GM21619 (cell line): Measurements from ENCODE around the gene NUP210.

Experiments used
- ATAC-seq: cut with Tn5 transposase; IDR thresholded peaks from one replicate; pipeline ENCODE4 v1.9.1; 2021; ENCODE audit not compliant: unreplicated experiment

NUP210 gene

DNA sequence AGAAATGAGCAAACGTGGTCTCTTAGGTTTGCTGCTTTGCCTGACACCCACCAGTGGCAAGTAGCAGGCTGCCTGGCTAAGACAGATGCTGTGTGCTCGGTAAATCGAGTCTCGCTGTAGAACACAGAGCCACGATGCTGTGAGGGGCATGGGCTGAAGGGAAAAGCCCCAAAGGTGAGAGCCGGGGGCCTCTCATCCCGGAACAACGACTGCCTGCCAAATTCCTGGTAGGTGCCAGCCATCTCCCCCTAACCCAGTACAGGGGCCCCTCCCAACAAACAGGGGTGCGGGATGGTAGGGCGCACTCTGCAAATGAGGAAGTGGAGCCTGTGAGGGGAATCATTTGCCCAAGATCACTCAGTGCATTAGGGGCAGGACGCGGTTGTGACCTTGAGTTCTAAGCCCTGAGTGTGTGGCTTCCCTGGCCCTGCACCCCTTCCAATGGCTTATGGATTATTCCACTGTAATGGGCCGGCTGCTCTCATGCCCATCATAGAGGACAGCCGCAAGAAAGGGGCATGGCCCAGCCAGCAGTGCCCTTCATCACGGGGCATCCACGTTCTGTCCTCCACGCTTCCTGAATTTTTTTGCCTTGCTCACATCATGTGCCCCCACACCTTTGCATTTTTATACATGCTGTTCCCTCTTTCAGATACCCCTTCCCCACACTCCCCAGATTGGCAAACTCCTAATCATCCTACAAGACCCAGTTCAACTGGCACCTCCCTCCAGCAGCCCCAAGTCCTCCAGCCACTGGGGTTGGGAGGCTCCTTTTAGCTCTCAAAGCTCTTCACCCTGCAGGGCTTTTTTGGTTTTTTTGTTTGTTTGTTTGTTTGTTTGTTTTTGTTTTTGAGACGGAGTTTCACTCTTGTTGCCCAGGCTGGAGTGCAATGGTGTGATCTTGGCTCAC lies 125.4 kb downstream of the NUP210 start:
- ATAC-seq, result no peak

GRCh38 chr3:13292375-13292774 lies 127.7 kb downstream of the NUP210 start:
- no peak for ATAC-seq

DNA sequence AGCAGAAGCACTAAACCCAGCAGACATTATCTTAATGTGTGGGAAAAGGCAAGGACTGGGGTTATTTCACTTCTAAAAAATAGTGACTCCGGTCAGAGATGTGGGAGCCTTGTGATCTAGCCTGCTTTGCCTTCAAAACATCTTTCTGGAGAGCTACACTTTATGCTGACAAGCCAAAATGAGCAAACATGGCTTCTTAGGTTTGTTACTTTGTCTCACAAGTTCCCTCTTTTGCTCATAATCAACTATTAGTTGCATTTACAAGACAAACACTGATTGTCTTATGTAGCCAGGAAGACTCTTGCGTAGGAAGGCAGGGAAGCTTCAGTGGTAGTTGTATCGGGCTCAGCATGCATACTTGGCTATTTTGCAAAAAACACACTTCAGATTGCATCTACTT lies 129.2 kb downstream of the NUP210 start:
- no peak for ATAC-seq

GRCh38 chr3:13289771-13290285 lies 130.3 kb downstream of the NUP210 start:
- no peak for ATAC-seq

- no peak for ATAC-seq
These were observed 131.1 kb downstream of the NUP210 start for GRCh38 chr3:13288732-13289718.

DNA sequence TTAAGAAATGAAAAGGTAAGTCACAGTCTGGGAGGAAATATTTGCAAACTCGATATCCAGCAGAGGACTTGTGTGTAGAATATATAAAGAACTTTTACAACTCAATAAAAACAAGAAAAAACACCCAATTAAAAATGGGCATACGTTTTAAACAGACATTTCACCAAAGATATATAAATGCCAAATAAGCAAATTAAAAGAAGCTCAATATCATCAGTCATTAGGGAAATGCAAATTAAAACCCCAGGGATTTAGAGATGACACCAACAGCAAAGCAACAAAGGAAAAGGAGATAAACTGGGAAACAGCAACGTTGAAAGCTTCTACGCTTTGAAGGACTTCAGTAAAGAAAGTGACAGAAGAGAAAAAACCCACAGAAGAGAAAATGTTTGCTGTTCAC lies 132.3 kb downstream of the NUP210 start:
- ATAC-seq, result no peak

DNA sequence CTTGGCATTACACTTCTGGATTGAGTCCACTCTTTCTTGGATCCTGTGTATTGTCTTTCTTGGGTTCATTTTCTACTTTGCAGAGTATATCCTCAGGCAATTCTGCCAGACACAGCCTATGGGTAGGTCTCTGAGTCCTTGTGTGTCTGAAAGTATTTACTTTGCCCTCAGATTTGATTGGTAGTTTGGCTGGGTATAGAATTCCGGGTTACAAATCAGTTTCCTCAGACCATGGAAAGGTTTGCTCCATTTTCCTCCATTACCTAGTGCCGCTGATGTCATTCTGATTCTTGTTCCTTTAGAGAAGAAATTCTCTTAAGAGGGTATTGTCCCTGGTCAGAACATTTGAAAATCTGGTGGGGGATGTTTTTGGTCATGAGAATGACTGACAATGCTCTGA lies 133.2 kb downstream of the NUP210 start:
- ATAC-seq, result no peak

- ATAC-seq, result no peak
These were observed 135.0 kb downstream of the NUP210 start for GRCh38 chr3:13285007-13285567.

DNA sequence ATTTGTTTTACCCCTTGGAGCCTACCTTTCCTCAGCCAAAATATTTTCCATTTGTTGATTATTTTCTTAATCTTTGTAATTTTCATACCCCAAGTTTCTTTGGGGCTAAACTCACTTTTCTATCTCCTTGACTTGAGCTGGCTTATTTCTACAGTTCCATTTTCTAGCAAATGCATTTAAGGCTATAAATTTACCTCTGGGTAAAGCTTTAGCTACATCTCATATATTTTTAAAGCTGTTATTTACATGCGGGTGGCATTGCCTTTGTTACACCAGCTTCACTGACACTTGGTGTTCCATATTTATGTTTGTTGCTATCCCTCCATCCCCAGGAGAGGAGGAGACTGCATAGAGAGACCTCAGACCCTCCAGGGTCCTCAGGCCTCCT lies 136.3 kb downstream of the NUP210 start:
- ATAC-seq, result no peak

- no peak for ATAC-seq
These were observed 136.9 kb downstream of the NUP210 start for GRCh38 chr3:13282986-13283876.

- ATAC-seq, result no peak
These were observed 137.7 kb downstream of the NUP210 start for GRCh38 chr3:13282358-13282985.

DNA sequence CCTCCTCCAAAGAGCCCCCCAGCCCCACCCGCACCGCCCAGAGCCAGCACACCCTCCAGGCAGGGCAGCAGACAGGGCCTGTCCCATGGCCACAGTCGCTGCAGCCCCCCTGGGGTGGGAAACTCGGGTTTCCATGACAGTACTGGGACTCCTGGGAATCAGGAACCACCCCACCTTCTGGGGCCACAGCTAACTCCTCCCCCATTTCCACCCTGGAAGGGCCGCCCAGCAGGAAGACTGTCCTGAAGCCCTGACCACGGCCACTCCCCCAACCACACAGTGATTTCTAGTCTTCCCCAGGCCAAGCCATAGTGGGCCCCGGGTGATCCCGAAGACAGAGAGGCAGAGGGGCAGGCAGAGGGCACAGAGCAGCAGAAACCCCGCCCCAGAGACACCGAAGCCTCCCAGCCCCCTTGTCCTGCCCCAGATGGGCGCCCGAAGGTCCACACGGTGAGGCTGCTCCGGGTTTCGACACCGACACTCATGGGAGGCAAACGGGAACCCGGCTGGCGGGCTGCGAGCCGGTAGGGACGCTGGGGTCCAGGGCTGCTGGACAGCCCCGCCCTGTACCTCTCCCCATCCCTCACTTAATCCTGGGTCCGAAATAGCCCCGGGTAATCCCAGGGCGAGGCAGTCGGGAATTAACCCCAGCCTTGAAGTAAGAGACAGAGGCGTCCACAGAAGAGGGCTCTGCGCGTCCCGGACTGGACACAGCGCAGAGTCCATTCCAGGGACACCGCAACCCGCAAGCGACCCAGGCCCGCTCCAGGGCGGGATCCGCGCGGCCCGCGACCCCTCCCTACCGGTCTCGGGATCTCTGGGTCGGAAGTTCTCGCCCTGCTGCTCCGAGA lies 138.4 kb downstream of the NUP210 start:
- ATAC-seq, result no peak

DNA sequence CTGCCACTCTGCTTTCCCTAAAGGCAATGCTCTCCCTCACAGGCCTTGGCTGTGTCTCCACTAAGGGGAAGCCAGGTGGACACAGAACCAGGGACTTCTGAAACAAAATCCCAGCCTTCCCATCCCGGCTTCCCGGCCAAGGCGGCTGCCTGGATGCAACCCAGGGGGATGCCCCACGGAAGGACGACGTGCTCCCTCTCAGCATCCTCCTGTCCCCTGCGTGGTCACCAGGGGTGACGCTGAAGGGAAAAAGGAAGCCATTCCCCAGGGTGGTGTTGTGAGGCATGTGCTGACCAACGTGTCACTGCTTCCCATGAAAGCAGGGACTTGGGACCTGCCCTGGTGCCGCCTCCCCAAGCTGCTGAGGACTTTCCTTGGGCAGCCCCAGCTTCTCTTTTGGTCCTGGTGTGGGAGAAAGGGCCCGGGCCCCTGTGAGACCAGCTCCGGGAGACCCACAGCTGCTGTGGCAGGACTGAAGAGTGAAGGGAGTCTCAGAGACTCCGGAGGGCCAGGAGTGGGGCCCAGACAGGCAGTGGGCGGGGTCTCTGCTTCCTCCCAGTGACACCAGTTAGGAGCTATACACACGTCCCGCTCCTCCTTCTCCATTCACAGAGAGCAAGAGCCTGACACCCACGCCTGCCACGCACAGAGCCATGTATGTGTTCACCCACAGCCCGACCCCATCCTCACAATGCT lies 139.2 kb downstream of the NUP210 start:
- ATAC-seq, result no peak

DNA sequence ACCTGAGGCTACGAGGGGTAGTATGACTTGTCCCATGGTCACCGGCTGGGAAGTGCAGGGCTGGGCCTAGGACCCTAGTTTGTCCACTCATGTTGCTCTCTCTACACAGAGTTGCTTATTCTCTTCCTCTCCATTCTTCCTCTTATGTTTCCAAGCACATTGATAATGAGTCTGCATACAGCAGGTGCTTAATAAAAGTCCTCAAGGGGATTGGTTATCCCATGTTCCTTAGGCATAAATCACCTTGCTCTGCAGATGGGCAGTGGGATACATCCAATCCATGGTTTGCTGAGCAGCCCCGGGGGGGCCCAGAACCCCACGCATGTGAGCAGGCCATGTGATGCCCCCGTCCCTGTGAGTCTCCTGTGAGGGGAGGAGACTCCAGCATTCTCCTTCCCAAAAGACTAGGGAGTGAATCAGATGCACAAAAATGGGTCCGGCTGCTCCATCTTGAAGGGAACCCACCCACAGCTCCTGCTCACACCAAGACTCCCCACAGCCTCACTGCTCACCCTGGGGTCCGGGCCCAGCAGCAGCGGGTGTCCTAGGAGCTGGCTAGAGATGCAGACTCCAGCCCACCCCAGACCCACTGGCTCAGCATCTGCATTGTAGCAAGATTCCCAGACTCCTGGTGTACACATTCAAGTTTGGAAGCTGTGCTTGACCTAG lies 139.9 kb downstream of the NUP210 start:
- no peak for ATAC-seq

GRCh38 chr3:13279532-13279910 lies 140.6 kb downstream of the NUP210 start:
- no peak for ATAC-seq

DNA sequence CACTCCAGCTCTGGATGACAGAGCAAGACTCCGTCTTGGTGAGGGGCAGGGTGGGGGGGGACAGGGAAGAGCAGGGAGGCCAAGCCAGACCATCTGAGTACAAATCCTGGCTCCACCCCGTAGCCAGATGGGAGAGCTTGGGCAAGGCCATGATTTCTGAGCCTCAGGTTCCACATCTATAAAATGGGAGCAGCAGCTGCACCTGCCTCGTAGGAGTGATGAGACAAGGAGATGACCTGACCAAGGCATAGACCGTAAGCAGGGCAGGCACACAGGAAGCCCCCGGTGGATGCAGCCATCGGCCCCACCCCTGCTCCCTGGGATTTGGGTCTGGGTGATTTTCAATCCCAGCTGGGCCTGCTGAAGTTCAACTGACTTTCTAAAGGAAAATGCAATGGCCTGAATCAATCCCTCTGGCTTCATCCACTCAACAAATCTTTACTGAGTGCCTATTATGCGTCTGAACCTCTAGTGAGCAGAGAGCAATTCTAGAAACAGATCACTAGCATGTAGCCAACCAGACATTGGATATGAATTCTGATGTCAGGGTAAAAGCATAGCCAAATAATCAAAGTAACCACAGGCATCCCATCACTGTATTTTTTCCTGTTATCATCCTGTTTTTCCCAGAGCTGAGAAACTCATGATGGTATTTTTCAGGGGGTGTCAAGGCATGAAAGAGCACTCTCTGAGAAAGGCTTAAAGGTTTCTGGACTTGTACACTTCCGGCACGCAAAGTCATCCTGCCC lies 141.2 kb downstream of the NUP210 start:
- no peak for ATAC-seq
